Keratinocyte (primary cell): ENCODE measurements around the gene DHRSX.

Experiments
- EZH2 ChIP-seq: IDR thresholded peaks from one replicate; pipeline ENCODE4 v1.6.1; 2012; ENCODE audit warnings: inconsistent platforms, mild to moderate bottlenecking, low read length, moderate library complexity
- TF ChIP-seq, protein P1 (sequence below), 3 experiments: IDR thresholded peaks in 1 of 3; conservative IDR thresholded peaks in 1 of 3; optimal IDR thresholded peaks in 1 of 3; 2 replicates in 2 of 3; 3 replicates in 1 of 3; pipeline versions ENCODE3 to v1.5.1; 2011; ENCODE audit warnings: low read length in 3 of 3, mild to moderate bottlenecking in 3 of 3, moderate library complexity in 2 of 3, control low read depth in 1 of 3, inconsistent platforms in 1 of 3; ENCODE audit not compliant: insufficient read depth in 2 of 3; ENCODE audit errors: extremely low read depth in 1 of 3

DNA sequence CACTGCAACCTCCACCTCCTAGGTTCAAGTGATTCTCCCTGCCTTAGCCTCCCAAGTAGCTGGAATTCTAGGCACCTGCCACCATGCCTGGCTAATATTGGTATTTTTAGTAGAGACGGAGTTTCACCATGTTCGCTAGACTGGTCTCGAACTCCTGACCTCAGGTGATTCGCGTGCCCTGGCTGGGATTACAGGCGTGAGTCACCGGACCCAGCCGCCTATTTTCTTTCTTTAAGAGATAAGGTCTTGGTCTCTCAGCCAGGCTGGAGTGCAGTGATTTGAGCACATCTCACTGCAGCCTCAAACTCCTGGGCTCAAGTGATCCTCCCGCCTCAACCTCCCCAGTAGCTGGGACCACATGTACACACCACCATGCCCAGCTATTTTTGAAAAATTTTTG is 166.5 kb downstream of the DHRSX start:
- TF ChIP-seq, protein P1, sequence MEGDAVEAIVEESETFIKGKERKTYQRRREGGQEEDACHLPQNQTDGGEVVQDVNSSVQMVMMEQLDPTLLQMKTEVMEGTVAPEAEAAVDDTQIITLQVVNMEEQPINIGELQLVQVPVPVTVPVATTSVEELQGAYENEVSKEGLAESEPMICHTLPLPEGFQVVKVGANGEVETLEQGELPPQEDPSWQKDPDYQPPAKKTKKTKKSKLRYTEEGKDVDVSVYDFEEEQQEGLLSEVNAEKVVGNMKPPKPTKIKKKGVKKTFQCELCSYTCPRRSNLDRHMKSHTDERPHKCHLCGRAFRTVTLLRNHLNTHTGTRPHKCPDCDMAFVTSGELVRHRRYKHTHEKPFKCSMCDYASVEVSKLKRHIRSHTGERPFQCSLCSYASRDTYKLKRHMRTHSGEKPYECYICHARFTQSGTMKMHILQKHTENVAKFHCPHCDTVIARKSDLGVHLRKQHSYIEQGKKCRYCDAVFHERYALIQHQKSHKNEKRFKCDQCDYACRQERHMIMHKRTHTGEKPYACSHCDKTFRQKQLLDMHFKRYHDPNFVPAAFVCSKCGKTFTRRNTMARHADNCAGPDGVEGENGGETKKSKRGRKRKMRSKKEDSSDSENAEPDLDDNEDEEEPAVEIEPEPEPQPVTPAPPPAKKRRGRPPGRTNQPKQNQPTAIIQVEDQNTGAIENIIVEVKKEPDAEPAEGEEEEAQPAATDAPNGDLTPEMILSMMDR (optimal IDR thresholded peaks at IDR 0.05 in 1 of 3, IDR thresholded peaks at IDR 0.05 in 1 of 3, conservative IDR thresholded peaks at IDR 0.05 in 1 of 3; ENCODE audit: extremely low read depth in 1 of 3, insufficient read depth in 2 of 3, low read length in 3 of 3), result no peak
- TF ChIP-seq EZH2, result no peak
